Neural cell (in vitro differentiated cells): Measurements from ENCODE around the gene ST6GALNAC5. TPM values are rescaled to one million over a fixed set of nuclear protein-coding genes. Genes with fewer than 3 reads are reported as not detected.

Experiments used
- H2AFZ ChIP-seq: fragments of 200-600, 300-800 bp; sonication (generic), shearing (Covaris generic); 2 replicates; pipeline ENCODE4 v1.6.0; 2014; ENCODE audit warnings: low read depth, mild to moderate bottlenecking, antibody characterized with exemption, low read length, moderate library complexity
- H3F3A ChIP-seq: fragments of 200-600 bp; shearing (Covaris generic); 2 replicates; pipeline ENCODE4 v1.6.1; 2016; ENCODE audit warnings: mild to moderate bottlenecking, moderate library complexity, mixed read lengths, antibody characterized with exemption, low read length; ENCODE audit not compliant: insufficient read depth, poor library complexity, severe bottlenecking
- H3K27ac ChIP-seq: fragments of 200-600, 300-800 bp; sonication (generic), shearing (Covaris generic); 2 replicates; pipeline ENCODE4 v1.5.1; 2014; ENCODE audit warnings: mild to moderate bottlenecking, low read length, moderate library complexity
- H3K27me3 ChIP-seq: fragments of 300-800, 200-600 bp; sonication (generic), shearing (Covaris generic); 2 replicates; pipeline ENCODE4 v1.6.0; 2014; ENCODE audit warnings: mild to moderate bottlenecking, low read depth, low read length, moderate library complexity; ENCODE audit not compliant: insufficient read depth
- H3K36me3 ChIP-seq: fragments of 300-800, 200-600 bp; sonication (generic), shearing (Covaris generic); 2 replicates; pipeline ENCODE4 v1.5.1; 2014; ENCODE audit warnings: mild to moderate bottlenecking, antibody characterized with exemption, low read length, moderate library complexity; ENCODE audit not compliant: insufficient read depth
- H3K4me2 ChIP-seq: fragments of 300-800, 200-600 bp; sonication (generic), shearing (Covaris generic); 2 replicates; pipeline ENCODE4 v1.6.0; 2014; ENCODE audit warnings: mild to moderate bottlenecking, low read length
- H3K4me3 ChIP-seq: fragments of 300-800, 200-600 bp; sonication (generic), shearing (Covaris generic); 2 replicates; pipeline ENCODE4 v1.5.1; 2014; ENCODE audit warnings: mild to moderate bottlenecking, low read length, moderate library complexity
- H3K79me2 ChIP-seq: fragments of 200-600 bp; shearing (Covaris generic); replicated peaks from 2 replicates; pipeline ENCODE4 v1.6.0; 2014; ENCODE audit warnings: mild to moderate bottlenecking, low read length, moderate library complexity; ENCODE audit not compliant: insufficient read depth
- H3K9ac ChIP-seq: fragments of 300-800, 200-600 bp; sonication (generic), shearing (Covaris generic); 2 replicates; pipeline ENCODE4 v1.6.1; 2016; ENCODE audit warnings: mild to moderate bottlenecking, low read length, mixed read lengths
- H3K9me2 ChIP-seq: fragments of 200-600 bp; shearing (Covaris generic); 2 replicates; pipeline ENCODE4 v1.6.1; 2016; ENCODE audit warnings: mild to moderate bottlenecking, low read length, mixed read lengths; ENCODE audit not compliant: insufficient read depth
- H3K9me3 ChIP-seq: fragments of 200-600, 300-800 bp; sonication (generic), shearing (Covaris generic); 2 replicates; pipeline ENCODE4 v1.6.1; 2016; ENCODE audit warnings: mild to moderate bottlenecking, mixed run types, low read length, moderate library complexity, mixed read lengths
- H4K20me1 ChIP-seq: fragments of 200-600 bp; shearing (Covaris generic); 2 replicates; pipeline ENCODE4 v1.6.1; 2016; ENCODE audit warnings: mild to moderate bottlenecking, mixed run types; ENCODE audit not compliant: insufficient read depth
- CTCF ChIP-seq: fragments of 450-650 bp; IDR thresholded peaks from 2 replicates; pipeline ENCODE4 v1.5.1; 2014; ENCODE audit warnings: antibody characterized with exemption, mild to moderate bottlenecking, moderate library complexity; ENCODE audit not compliant: poor library complexity, severe bottlenecking
- EP300 ChIP-seq: fragments of 450-650 bp; conservative IDR thresholded peaks from 2 replicates; pipeline ENCODE4 v1.6.1; 2014; ENCODE audit warnings: antibody characterized with exemption, mild to moderate bottlenecking, moderate library complexity; ENCODE audit not compliant: poor library complexity, severe bottlenecking
- EZH2 ChIP-seq: fragments of 200-600, 300-800 bp; shearing (Covaris generic), sonication (generic); IDR thresholded peaks from 2 replicates; pipeline ENCODE4 v1.6.1; 2014; ENCODE audit warnings: antibody characterized with exemption, low read length, borderline replicate concordance, mild to moderate bottlenecking; ENCODE audit not compliant: insufficient read depth, poor library complexity, severe bottlenecking
- MXI1 ChIP-seq: fragments of 450-650 bp; conservative IDR thresholded peaks from 2 replicates; pipeline ENCODE4 v1.6.1; 2014; ENCODE audit warnings: antibody characterized with exemption, mild to moderate bottlenecking; ENCODE audit not compliant: poor library complexity, severe bottlenecking
- POLR2AphosphoS5 ChIP-seq: IDR thresholded peaks from 2 replicates; pipeline ENCODE4 v1.6.1; 2012
- RAD21 ChIP-seq: fragments of 450-650 bp; conservative IDR thresholded peaks from 2 replicates; pipeline ENCODE4 v1.6.1; 2014; ENCODE audit warnings: antibody characterized with exemption, mild to moderate bottlenecking, moderate library complexity
- REST ChIP-seq: IDR thresholded peaks from 2 replicates; pipeline ENCODE4 v1.6.1; 2012; ENCODE audit warnings: borderline replicate concordance
- SMC3 ChIP-seq: fragments of 450-650 bp; conservative IDR thresholded peaks from 2 replicates; pipeline ENCODE4 v1.6.1; 2014; ENCODE audit warnings: antibody characterized with exemption, mild to moderate bottlenecking, moderate library complexity; ENCODE audit not compliant: poor library complexity
- TAF1 ChIP-seq: IDR thresholded peaks from 2 replicates; pipeline ENCODE4 v1.6.1; 2012; ENCODE audit warnings: low read depth
- polyA plus RNA-seq: library from polyadenylated mRNA; depleted of rRNA; stranded (reverse); fragments of >200 nt; gene quantifications from 2 replicates; pipeline ENCODE4 v1.2.3, GENCODE V29; 2014

The ST6GALNAC5 gene
- polyA plus RNA-seq, 1 donor from 2014 or later, result 57.3 TPM

DNA sequence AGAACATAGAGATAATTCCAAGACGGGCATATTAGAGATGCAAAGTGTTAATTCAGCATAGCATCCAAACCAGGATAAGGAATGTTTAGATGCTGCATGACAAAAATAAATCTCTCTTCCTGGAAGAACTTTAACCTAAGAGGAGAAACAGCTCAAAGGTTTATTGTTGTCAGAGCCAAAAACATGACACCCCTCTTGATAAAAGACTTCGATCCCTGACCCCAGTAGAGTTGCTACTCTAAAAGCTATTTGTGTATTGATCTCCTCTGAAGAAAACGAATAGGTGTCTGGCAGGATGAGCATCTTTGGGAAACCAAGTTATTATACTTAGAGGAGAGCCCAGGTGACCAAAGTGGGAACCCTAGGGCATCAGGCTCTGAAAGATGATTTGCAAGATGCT lies 193.9 kb downstream of the ST6GALNAC5 start:
- Histone ChIP-seq H3K27me3 (no peaks in the 10 kb centered on the region), H2AFZ (no peak overlapping the region), H3K9ac (no peak overlapping the region), H3K36me3 (peaks cover 5% of the 10 kb centered on the region), H3K4me2 (no peak overlapping the region), H3K79me2 (no peaks in the 10 kb centered on the region), H4K20me1 (no peaks in the 10 kb centered on the region), H3K9me3 (no peaks in the 10 kb centered on the region), H3F3A (no peaks in the 10 kb centered on the region), H3K4me3 (no peak overlapping the region), H3K27ac (no peak overlapping the region), H3K9me2 (no peaks in the 10 kb centered on the region)
- no peak for TF ChIP-seq EZH2
- no peak for TF ChIP-seq CTCF
- no peak for TF ChIP-seq POLR2AphosphoS5
- TF ChIP-seq EP300, result no peak
- no peak for TF ChIP-seq TAF1
- TF ChIP-seq SMC3, result no peak
- no peak for TF ChIP-seq REST
- no peak for TF ChIP-seq RAD21
- TF ChIP-seq MXI1, result no peak

- Histone ChIP-seq H4K20me1 (no peaks in the 10 kb centered on the region), H3K79me2 (no peaks in the 10 kb centered on the region), H3F3A (no peaks in the 10 kb centered on the region), H3K9me2 (no peaks in the 10 kb centered on the region), H3K36me3 (peaks cover 5% of the 10 kb centered on the region), H3K9me3 (no peaks in the 10 kb centered on the region), H3K4me2 (no peak overlapping the region), H2AFZ (no peak overlapping the region), H3K27ac (no peak overlapping the region), H3K27me3 (no peaks in the 10 kb centered on the region), H3K4me3 (no peak overlapping the region), H3K9ac (no peak overlapping the region)
- no peak for TF ChIP-seq RAD21
- no peak for TF ChIP-seq SMC3
- no peak for TF ChIP-seq EZH2
- no peak for TF ChIP-seq TAF1
- TF ChIP-seq POLR2AphosphoS5, result no peak
- TF ChIP-seq CTCF, result no peak
- TF ChIP-seq EP300, result no peak
- no peak for TF ChIP-seq REST
- no peak for TF ChIP-seq MXI1
Measured at GRCh38 chr1:77063118-77063517, 195.8 kb downstream of the ST6GALNAC5 start.
